Activated T-helper 1 cell treated with Interleukin-2 at 50 U/mL for 16 hours (primary cell): ENCODE results near the gene RNF14.

ENCODE experiments used
- DNase-seq: peaks from one replicate; pipeline ENCODE4 v3.0.0-alpha.2; 2020; ENCODE audit warnings: low read depth

The RNF14 gene

DNA sequence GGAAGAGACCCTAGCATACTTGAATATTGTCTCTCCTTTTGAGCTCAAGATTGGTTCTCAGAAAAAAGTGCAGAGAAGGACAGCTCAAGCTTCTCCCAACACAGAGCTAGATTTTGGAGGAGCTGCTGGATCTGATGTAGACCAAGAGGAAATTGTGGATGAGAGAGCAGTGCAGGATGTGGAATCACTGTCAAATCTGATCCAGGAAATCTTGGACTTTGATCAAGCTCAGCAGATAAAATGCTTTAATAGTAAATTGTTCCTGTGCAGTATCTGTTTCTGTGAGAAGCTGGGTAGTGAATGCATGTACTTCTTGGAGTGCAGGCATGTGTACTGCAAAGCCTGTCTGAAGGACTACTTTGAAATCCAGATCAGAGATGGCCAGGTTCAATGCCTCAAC, 9.5 kb downstream of the RNF14 start:
- DNase-seq: no peak

DNA sequence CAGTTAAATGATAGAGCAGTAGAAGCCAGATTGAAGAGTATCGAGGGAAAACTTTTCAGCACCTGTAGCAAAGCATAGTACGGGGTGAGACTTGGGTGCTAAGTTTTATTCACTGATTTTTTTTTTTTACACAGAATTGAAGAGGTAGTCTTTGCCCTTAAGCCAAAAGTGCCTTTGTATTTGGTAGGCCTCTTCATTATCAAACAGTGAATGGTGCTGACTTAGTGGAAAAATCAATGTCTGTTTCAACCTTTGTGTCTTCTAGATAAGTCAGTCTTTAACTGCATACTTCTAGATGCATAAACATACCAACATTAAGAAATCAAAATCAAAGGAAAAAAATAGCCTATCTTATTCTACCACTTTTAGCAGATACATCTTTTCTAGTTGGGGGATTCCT, 13.7 kb downstream of the RNF14 start:
- no peak for DNase-seq

DNA sequence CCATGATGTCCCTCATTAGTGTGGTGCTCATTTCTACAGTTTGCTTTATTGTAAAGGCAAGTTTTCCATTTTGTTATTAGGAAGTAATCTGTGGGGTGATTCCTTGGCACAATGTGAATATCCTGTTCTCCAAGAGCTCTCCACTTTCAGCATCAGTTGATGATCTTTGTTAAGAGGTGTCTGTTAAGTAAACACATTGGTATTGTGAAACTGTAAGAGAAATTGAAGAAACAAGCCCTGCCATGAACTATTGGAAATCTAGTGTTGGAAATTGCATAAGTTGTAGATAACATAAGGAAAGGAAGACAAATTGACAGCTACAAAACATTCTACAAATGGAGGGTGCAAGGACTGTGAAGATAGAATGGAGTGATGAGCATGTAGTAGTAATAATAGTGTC, 17.2 kb downstream of the RNF14 start:
- DNase-seq: no peak

DNA sequence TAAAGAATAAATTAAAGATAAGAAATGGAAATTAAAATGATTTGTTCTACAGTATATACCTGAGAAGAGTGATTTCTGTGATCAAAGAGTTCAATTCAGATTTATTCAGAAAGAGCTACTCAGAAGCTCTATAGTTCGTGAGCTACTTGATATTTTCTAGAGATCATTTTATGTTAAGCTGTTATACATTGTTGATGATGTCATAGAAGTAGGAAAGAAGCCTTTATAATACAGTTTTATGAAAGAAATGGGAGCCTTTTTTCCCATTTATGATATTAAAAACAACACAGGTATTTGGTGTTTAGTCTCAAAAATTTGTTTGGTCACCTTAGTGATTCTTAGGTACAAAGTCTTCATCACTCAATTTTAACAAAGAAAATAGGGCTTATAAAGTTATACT, 20.8 kb downstream of the RNF14 start:
- DNase-seq: no peak

DNA sequence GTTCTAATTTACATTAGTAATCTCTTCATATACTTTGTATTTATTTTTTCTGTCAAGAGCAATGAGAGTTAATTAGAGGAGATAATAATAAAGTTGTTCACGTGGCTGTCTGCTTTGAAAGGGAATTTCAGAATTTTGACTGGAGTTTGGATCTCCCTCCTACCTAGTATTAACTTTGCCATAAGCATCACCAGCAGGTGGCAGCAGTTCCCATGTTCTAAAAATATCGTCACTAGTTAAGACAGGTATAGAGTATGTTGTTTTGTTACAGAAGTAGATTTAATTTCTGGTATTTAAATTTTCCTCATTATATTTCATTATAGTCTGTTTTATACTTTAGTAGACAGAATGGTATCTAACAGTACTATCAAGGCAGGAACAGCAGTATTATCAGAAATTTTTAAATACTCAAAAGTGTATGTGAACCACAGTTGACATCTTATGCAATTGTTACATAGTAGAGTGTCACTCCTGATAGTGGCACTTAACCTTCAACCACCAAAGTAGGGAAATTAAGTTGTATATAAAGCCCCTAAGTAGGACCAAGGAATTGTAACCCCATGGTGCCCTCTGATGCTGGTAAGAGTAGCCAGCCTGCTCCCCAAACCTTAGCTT, 23.6 kb downstream of the RNF14 start:
- DNase-seq: peak; percentile 54

DNA sequence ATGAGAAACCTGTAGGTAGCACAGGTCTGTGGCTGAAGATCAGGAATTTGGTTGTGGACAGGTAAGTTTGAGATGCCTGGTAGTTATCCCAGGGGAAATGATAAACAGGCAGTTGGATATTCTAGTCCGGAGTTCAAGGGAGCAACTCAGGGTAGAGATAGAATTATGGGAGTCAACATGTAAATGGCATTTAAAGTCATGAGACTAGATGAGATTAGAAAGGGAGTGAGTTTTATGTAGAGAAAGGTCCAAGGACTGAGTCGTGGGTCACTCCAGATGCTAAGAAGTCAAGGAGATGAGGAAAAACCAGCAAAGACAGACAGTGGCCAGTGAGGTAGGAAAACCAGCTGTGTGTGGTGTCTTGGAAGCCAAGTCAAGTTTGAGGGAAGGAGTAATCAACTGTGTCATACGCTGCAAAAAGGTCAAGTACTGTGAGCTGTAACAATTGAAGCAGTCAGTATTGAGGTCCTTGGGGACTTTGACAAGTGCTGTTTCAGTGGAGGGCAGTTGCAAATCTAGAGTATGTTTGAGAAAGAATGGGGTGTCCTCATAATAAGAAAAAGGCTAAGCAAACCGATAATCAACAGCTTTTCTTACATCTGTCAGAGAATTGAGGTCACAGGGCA, 25.7 kb downstream of the RNF14 start:
- no peak for DNase-seq

DNA sequence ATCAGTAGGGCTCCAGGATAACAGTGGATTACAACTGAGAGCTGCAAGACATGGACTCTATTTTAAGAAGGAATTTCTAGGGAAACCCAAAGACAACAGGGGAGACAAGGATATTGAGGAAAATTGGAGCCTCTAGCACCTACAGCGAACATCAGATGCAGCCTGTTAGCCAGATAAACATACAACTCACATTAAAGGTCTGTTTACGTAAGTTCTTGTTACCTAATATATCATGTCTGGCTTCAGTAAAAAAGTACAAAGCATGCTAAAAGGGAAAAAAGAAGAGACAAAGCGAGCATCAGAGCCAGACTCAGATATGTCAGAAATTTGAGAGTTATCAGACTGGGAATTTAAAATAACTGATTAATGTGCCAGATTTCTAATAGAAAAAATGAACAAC, 26.8 kb downstream of the RNF14 start:
- DNase-seq: no peak

DNA sequence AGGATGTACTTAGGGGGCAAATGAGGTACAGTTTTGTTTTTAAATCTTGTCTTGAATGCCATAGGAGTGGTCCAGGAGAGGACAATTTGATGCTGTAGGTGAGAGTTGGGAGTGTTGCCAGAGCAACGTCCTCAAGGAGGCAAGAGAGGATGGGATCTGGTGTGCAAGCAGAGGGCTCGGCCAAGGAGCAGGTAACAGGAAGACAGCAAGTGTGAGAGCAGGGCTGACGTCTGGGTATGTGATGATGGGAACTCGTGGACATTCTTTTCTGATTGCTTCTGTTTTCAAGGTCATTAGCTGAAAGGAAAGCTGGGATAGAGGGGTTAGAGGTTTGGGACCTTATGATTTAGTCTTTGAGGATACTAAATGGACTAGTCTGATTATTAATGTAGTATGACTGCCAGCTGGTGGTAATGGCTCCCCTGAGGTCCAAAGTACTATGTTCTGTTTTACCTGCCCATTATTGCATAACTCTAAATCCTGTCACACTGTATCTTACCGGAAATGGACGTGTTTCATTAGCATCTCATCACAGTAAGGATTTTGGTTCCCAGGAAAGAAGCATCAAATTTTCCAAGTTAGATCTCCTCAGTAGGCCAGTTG, 28.6 kb downstream of the RNF14 start:
- DNase-seq: no peak

DNA sequence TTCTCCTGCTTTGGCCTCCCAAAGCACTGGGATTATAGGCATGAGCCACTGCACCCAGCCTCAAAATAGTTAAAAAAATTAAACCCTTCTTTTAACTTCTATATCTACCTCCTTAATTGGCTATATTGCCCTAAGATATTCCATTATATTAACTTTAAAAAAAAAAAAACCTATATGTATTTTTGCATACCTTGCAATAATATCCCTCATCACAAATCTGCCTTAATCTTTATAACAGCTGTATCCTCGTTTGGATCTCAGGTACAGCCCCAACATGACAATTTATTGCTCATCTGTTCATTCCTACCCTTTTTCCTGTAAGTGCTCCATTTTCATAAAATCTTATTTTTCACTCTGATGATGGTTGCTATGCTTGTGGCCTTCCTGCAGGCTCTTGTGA, 31.3 kb downstream of the RNF14 start:
- no peak for DNase-seq

DNA sequence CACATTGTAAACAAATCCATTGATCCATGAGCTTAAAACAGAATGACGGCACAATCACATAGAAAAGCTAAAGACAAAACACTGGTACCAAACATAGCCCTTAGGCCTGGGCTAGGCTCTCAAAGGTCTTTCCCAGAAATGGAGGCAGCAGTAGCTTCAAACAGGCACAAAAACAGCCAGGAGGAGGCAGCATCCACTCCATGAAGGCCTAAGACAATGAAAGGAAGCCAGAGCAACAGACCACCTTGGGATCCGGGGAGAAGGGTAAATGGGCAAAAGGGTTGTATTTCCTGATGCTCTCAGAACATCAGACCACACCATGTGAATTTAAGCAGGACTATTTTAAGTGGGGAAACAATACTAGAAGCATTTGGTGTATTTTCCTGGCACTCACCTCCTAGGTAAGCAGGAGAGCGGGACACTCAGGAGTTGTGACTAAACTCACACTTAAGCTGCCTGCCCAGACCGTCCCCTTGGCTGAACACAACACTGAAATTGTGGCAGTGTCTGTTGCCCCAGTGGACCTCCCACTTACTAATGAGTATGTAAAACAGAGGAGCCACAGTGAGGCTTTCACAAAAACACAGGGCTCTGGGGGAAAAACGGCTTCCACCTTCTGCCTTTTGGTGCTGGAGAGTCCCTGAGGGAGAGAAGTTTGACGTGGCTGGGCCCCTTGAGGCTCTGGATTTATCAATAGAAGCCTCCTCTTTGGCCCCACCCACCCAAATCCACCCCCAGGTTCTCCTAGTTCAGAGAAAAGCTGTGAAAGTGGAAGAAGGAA, 32.0 kb downstream of the RNF14 start:
- no peak for DNase-seq

DNA sequence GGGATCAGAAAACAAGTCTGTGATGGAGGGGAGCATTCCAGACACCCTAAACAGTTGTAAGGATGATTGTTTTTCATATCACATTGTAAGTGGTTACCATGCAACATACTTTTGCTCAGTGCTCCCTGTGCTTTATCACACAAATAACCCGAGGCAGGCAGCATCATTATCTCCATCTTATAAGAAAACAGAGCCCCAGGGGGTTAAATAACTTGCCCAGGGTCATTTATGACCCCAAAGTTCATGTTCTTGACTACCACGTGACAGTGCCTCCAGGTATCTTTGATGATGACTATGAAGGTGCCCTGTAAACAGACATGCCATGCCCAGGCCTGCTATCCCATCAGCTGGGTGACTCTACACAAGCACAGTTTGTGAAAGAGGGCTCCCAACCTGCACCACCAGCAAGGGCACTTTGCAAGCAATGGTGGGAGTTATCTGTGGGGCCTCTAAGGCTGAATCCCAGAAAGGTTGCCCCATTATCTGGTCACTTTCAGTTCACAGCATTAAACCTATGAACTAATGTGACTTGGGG, 34.4 kb downstream of the RNF14 start:
- DNase-seq: no peak

DNA sequence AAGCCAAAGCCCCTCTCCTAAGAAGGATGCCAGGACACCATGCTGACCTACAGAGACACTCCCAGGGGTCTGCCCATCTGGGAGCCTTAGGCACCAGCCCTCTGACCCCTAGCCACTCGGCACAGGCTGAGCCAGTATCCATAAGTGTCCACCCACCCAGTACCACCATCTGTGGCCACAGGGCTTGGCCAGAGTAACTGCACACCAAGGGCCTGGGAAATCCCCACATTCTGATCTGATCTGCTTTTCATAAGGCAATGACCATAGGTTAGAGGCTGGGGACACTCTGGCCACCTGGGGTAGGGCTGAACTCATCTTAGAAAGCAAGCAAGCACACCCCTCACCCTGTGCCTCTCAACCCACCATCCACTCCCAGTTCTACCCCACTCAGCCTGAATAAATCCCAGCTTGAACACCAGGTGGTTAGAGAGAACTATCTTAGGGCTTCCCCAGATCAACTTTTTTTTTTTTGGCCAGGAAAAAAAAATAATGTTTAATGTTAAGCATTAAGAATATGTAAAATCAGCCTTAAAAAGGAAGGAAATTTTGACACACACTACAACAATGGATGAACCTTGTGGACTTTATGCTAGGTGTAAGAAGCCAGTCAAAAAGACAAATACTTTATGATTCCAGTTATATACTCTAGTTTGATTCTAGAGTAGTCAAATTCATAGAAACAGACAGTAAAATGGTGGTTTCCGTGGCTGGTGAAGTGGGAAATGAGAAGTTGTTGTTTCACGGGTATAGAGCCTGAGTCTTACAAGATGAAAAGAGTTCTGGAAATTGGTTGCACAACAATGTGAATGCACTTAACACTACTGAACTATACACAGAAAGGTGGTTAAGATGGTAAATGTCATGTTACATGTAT, 37.7 kb downstream of the RNF14 start:
- DNase-seq: no peak

DNA sequence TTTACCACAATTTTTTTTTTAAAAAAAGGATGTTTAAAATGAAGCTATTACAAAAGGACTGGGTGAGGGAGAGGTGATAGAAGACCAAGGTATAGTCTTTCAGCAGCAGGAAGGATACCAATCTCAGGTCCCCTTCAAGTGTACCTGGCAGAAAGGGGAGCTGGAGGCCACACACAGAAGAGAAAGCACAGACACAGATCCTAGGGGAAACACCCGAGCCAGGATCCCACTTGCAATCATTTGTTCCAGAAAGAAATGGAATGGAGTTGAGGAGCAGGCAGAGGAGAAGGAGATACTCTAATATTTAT, 38.3 kb downstream of the RNF14 start:
- DNase-seq: no peak

DNA sequence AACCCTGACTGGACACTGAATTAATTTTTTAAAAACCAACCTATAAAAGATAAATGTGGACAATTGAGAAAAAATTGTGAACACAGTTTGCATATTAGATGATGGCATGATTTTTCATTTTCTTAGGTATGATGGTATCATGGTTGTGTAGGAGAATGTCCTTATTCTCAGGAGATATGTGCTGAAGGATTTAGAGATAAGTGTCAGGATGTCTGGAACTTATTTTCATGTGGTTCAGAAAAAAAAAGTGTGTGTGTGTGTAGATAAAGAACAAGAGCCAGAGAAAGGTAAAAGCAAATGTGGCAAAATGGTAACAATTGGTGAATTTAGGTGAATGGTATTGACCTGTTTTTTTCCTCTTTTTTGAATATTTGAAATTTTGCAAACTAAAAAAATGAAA, 39.9 kb downstream of the RNF14 start:
- no peak for DNase-seq

DNA sequence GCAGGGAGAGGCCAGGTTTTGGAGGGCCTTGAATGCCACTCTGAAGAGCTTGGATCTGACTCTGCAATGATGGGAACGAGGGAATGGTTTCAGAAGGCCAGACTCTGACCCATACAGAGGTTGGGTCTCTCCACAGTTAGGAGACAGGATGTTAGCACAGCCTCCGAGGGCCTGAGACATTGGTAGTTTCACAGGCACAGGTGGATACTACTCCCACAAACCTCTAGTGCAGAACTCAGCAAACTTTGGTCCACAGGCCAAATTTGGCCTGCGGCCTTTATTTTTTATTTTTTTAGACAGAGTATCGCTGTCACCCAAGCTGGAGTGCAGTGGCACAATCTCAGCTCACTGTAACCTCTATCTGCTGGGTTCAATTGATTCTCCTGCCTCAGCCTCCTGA, 41.0 kb downstream of the RNF14 start:
- DNase-seq: no peak

DNA sequence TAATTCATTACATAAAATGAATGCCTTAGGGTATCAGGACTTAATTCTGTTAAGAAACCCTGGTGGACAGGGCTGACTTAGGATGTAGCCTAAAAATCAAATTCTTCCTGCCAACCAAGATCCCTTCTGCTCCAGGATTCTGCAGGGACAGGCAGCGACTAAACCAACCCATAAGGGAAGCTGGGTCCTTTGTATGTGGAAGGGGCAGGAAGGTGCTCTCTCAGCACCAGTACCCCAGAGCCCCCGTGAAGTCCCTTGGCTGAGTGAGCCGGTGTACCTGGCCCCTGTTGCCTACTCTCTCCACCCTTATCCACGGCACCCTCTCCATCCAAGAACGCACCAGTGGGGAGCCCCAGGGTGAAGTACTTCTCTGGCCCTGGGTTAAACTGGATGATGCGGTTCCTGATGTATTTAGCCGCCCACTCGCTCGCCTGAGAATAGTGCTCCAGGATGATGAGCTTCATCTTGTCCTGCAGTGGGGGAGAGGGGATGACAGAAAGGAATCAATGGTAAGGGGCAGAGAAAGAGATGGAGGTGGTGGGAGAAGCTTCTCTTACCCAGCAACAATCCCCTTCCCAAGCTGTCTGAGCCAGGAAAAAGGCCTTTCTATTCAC, 42.8 kb downstream of the RNF14 start:
- no peak for DNase-seq

DNA sequence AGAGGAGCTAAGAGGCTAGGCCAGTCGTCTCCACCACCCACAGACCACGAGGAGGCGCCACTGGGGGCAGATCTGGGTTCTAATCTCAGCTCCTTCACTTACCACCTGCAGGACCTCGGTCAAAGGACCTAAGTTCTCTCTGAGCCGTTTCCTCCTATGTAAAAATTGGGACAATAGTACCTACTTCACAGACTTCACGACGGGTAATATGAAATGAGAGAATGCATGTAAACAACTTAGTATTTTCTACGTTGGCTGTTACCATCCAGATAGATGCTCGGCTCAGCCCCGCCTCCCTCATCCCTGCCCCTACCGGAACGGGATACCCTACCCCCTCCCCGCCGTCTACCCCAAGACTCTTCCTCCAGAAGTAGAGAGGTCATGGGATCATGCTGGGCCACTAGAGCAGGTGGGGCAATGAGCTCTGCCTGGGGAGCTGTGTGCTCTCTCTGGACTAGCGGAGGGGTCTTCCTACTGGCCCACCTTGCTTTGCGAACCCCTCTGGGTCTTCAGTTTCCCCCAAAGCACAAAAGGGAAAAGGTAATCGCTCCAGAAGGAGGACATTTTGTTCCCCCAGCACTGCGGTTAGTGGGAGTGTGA, 43.4 kb downstream of the RNF14 start:
- peak; percentile 25 for DNase-seq

DNA sequence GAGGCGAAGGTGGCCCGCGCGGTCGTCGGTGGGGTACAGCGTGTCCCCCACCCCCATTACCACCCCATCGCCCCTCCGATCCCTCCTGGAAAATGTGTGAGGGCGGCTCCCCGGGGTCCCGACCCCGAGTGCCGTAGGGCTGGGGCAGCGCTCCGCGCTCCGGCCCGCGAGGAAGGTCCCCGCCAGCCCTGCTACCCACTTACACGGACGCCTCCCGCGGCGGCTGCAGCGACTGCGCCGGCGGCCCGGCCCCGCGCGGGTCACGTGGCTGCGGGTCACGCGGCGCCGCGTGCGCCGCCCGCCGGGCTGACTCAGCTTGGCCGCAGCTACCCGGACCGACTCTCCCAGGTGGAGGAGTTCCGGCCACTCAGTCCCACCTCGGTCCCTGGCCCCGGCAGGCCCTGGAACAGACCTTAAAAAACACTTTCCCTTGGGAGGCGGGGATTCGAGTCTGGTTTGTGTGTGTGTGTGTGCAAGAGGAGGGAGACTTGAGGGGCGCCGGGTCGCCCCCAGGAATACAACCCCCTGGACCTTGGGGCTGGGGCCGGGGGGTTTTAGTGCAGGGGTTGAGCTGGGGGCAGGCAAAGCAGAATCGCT, 44.0 kb downstream of the RNF14 start, which contains the start of gene GNPDA1:
TSS of gene GNPDA1 (minus strand) at position 236 of the 597 bp plus-strand sequence. CDS start 992 bp downstream, outside the sequence.
- DNase-seq: peak; percentile 62

DNA sequence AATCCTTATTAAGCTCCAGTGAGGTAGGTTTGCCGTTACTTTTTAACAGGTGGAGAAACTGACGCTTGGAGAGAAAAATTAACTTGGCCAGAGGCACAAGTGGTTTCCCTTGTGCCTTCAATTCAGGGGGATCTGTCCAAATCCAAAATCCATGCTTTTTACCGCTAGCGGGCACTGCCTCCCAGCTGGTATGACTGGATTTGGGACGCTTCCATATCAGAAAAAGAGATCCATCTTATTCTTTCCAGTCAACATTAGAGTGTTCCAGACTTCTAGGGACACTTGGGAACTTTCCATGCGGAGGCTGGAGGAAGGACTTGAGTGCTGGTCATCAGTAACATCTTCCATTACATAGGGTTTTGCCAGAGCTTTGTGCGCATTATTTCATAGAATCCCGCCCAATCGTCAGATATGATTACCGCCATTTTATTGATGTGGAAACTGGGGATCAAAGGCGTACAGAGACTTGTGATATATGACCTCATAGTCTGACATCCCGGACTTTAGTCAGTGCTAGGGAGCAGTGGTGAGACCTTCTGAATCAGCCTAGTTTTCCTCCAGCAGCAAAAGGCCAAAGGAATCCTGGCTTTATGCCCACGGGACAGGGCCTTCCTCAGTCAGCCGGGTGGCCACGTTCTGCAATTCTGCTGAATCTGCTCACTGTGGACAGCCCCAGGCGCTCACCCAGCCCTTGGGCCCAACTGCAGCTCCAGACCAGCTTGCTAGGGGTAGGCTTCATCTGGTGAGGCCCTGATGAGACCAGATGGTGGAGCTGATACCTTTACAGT, 45.0 kb downstream of the RNF14 start:
- DNase-seq: no peak
